HEK293 (cell line): ENCODE data around the gene PCSK6.

Source experiments
- CTCF ChIA-PET: fragments of 350-600 bp; formaldehyde crosslinking; extraction: SDS; loops from one replicate; lab custom pipeline; 2021; ENCODE audit warnings: antibody characterized with exemption; lab: Yijun Ruan, JAX
- POLR2A ChIA-PET: fragments of 300-600 bp; formaldehyde crosslinking; extraction: SDS; loops from one replicate; lab custom pipeline; 2020; ENCODE audit warnings: antibody characterized with exemption, inconsistent platforms; lab: Yijun Ruan, JAX
- H3K27ac ChIP-seq: fragments of 200-500 bp; sonication (Bioruptor generic); 2 replicates; pipeline ENCODE4 v1.5.1; 2014; ENCODE audit warnings: low read depth, low read length, control low read depth, inconsistent platforms; ENCODE audit errors: extremely low read depth
- H3K36me3 ChIP-seq, 2 experiments: fragments of 200-500 bp in 1 of 2; sonication (Bioruptor generic) in 1 of 2; 1 replicate in 1 of 2; 2 replicates in 1 of 2; pipeline ENCODE4 v1.5.1; 2014 to 2017; ENCODE audit warnings: inconsistent platforms in 2 of 2, low read length in 2 of 2; ENCODE audit not compliant: control insufficient read depth in 2 of 2, insufficient read depth in 1 of 2
- H3K4me1 ChIP-seq: fragments of 200-500 bp; sonication (Bioruptor generic); 2 replicates; pipeline ENCODE4 v1.5.1; 2014; ENCODE audit warnings: mild to moderate bottlenecking, low read length, inconsistent platforms; ENCODE audit not compliant: control insufficient read depth, insufficient read depth
- H3K4me3 ChIP-seq: 2 replicates; pipeline ENCODE4 v1.5.1; 2011; ENCODE audit warnings: low read depth, mild to moderate bottlenecking, control low read depth, low read length, moderate library complexity
- H3K9me3 ChIP-seq: fragments of 200-500 bp; sonication (Bioruptor generic); 2 replicates; pipeline ENCODE4 v1.5.1; 2014; ENCODE audit warnings: low read depth, low read length, inconsistent platforms; ENCODE audit not compliant: control insufficient read depth, insufficient read depth
- GLIS2 ChIP-seq: fragments of 450-650 bp; formaldehyde crosslinking; IDR thresholded peaks from 2 replicates; pipeline ENCODE4 v1.5.1; 2016; ENCODE audit warnings: missing biosample characterization, missing genetic modification characterization
- KLF7 ChIP-seq: fragments of 450-650 bp; formaldehyde crosslinking; IDR thresholded peaks from 2 replicates; pipeline ENCODE4 v1.5.1; 2016; ENCODE audit warnings: missing biosample characterization, missing genetic modification characterization, borderline replicate concordance
- MZF1 ChIP-seq: fragments of 450-650 bp; formaldehyde crosslinking; IDR thresholded peaks from 2 replicates; pipeline ENCODE4 v1.5.1; 2017; ENCODE audit warnings: missing biosample characterization, missing genetic modification characterization, borderline replicate concordance
- PRDM10 ChIP-seq: fragments of 450-650 bp; formaldehyde crosslinking; IDR thresholded peaks from 2 replicates; pipeline ENCODE4 v1.5.1; 2016; ENCODE audit warnings: missing biosample characterization, missing genetic modification characterization
- SP3 ChIP-seq: fragments of 450-650 bp; formaldehyde crosslinking; IDR thresholded peaks from 2 replicates; pipeline ENCODE4 v1.5.1; 2016; ENCODE audit warnings: missing biosample characterization, missing genetic modification characterization
- ZBTB11 ChIP-seq: fragments of 450-650 bp; formaldehyde crosslinking; conservative IDR thresholded peaks from 2 replicates; pipeline ENCODE4 v1.5.1; 2016; ENCODE audit warnings: low read depth, missing biosample characterization, missing genetic modification characterization
- ZNF133 ChIP-seq: fragments of 450-650 bp; formaldehyde crosslinking; IDR thresholded peaks from 2 replicates; pipeline ENCODE4 v1.5.1; 2016; ENCODE audit warnings: missing biosample characterization, missing genetic modification characterization
- ZNF280C ChIP-seq: fragments of 450-650 bp; formaldehyde crosslinking; IDR thresholded peaks from 2 replicates; pipeline ENCODE4 v1.5.1; 2016; ENCODE audit warnings: missing biosample characterization, missing genetic modification characterization
- ZNF324 ChIP-seq: fragments of 450-650 bp; formaldehyde crosslinking; IDR thresholded peaks from 2 replicates; pipeline ENCODE4 v1.5.1; 2016; ENCODE audit warnings: missing biosample characterization, missing genetic modification characterization
- ZNF426 ChIP-seq: fragments of 450-650 bp; formaldehyde crosslinking; IDR thresholded peaks from 2 replicates; pipeline ENCODE4 v1.5.1; 2017; ENCODE audit warnings: missing biosample characterization, missing genetic modification characterization, mild to moderate bottlenecking, inconsistent platforms, moderate library complexity
- ZNF433 ChIP-seq: fragments of 450-650 bp; formaldehyde crosslinking; IDR thresholded peaks from 2 replicates; pipeline ENCODE4 v1.5.1; 2016; ENCODE audit warnings: missing biosample characterization, missing genetic modification characterization, low read depth
- ZNF513 ChIP-seq: fragments of 450-650 bp; IDR thresholded peaks from 2 replicates; pipeline ENCODE4 v1.5.1; 2018; ENCODE audit warnings: missing biosample characterization, missing genetic modification characterization
- ZNF704 ChIP-seq: fragments of 450-650 bp; formaldehyde crosslinking; IDR thresholded peaks from 2 replicates; pipeline ENCODE4 v1.5.1; 2016; ENCODE audit warnings: missing biosample characterization, missing genetic modification characterization
- ZNF777 ChIP-seq: fragments of 450-650 bp; formaldehyde crosslinking; IDR thresholded peaks from 2 replicates; pipeline ENCODE4 v1.5.1; 2017; ENCODE audit warnings: missing biosample characterization, missing genetic modification characterization, borderline replicate concordance
- ZNF791 ChIP-seq: fragments of 450-650 bp; formaldehyde crosslinking; IDR thresholded peaks from 2 replicates; pipeline ENCODE4 v1.5.1; 2016; ENCODE audit warnings: missing biosample characterization, missing genetic modification characterization
- ZNF843 ChIP-seq: fragments of 450-650 bp; formaldehyde crosslinking; IDR thresholded peaks from 2 replicates; pipeline ENCODE4 v1.5.1; 2016; ENCODE audit warnings: missing biosample characterization, missing genetic modification characterization

Gene PCSK6

GRCh38 chr15:101488300-101489164, 975 bp downstream of the PCSK6 start (continued):
- no peak for TF ChIP-seq ZNF280C (tag by site-specific recombination)
- TF ChIP-seq ZNF704, result no peak
- no peak for TF ChIP-seq MZF1 (tag by site-specific recombination)
- TF ChIP-seq ZNF433 (tag by site-specific recombination), result no peak
- no peak for TF ChIP-seq PRDM10
- no peak for TF ChIP-seq ZNF426 (tag by site-specific recombination)
- TF ChIP-seq ZBTB11, result no peak
- TF ChIP-seq ZNF843 (tag by site-specific recombination), result 0 out of 2 replicates have a peak, but pooled peaks have one; percentile 14
- no peak for TF ChIP-seq ZNF133 (tag by site-specific recombination)
- TF ChIP-seq SP3, result peak; percentile 24; the same call in 1 of the 2 replicates
- TF ChIP-seq, all 188 proteins: peak for 24

GRCh38 chr15:101486696-101487459, 2.6 kb downstream of the PCSK6 start:
- CTCF ChIA-PET, result interaction anchor here (0.5 to 2.8 kb wide), 5 partner anchors 15 to 287 kb away, joined by 3 to 24 read pairs (median 11); no protein-coding TSS in a partner anchor
- no peaks in the 10 kb centered on the region for H3K9me3 ChIP-seq
- TF ChIP-seq ZNF777 (tag by site-specific recombination) (no peak), GLIS2 (tag by site-specific recombination) (no peak), ZNF324 (no peak), ZNF513 (tag by site-specific recombination) (no peak), ZNF791 (tag by site-specific recombination) (no peak), KLF7 (no peak)
- TF ChIP-seq, all 188 proteins: peak for 0
- Histone ChIP-seq H3K27ac (no peak overlapping the region), H3K4me1 (peaks cover 4% of the 10 kb centered on the region), H3K4me3 (no peak overlapping the region), H3K36me3 (peaks cover 11 to 26% of the 10 kb centered on the region in 2 experiments; a peak in 2 of 3 replicates)
- POLR2A ChIA-PET, result interaction anchor here (1.9 kb wide), 1 partner anchor 286 kb away, joined by 45 read pairs; no protein-coding TSS in a partner anchor
